ENCODE data around the gene DCXR. TPM values are rescaled to one million over a fixed set of nuclear protein-coding genes. Genes with fewer than 3 reads are reported as not detected.

Gene DCXR
- total and polyA plus RNA-seq, 10 of the 15 experiments (the other 5 are each of a cell fraction or from before 2014, with no cell fraction given) = 12.3 to 139 (median 88.9) TPM

- peak overlapping the region; percentile 78 for H3K9ac ChIP-seq (ENCODE audit: control insufficient read depth, insufficient read depth, low read length)
- H3K4me3 ChIP-seq = peak overlapping the region; percentile 81
- H3K36me3 ChIP-seq (ENCODE audit: control insufficient read depth in 2 of 2, insufficient read depth in 2 of 2, low read length in 1 of 2) = no peaks in the 10 kb centered on the region; a peak in 2 of 4 replicates
- ChIA-PET RAD21 (ENCODE audit: unreplicated experiment) (interaction anchor here (0.8 to 1.0 kb wide), 2 partner anchors 76 to 118 kb away, joined by 3 to 4 read pairs; no protein-coding TSS in a partner anchor), POLR2A (interaction anchor here (0.5 kb wide), 1 partner anchor 68 kb away, joined by 3 read pairs; no protein-coding TSS in a partner anchor), SMC1A (ENCODE audit: uncharacterized antibody, unreplicated experiment) (interaction anchor here (0.6 to 1.0 kb wide), 2 partner anchors 118 to 1784 kb away, joined by 3 read pairs; no protein-coding TSS in a partner anchor), CTCF (interaction anchor here (0.8 to 1.6 kb wide), 4 partner anchors 13 to 76 kb away, joined by 3 to 11 read pairs (median 4); partner anchors contain the start of genes FASN and LRRC45)
- intact Hi-C loops (cut with micrococcal nuclease; ENCODE audit: unreplicated experiment) (loop anchor here (5.0 kb wide), 1 partner anchor 61 kb away; the partner anchor contains the start of gene FASN), in situ Hi-C loops (cut with MboI) (loop anchor here (5.0 kb wide), 1 partner anchor 121 kb away; no protein-coding TSS in a partner anchor)
- no peak for FAIRE-seq
- no peaks in the 10 kb centered on the region for H3K9me3 ChIP-seq (replicated peaks; ENCODE audit: control insufficient read depth, insufficient read depth, low read length)
- H4K20me1 ChIP-seq (ENCODE audit: control insufficient read depth, insufficient read depth) = no peaks in the 10 kb centered on the region
- no peak overlapping the region for H3K27ac ChIP-seq (ENCODE audit: control insufficient read depth, insufficient read depth)
- ATAC-seq = no peak
- peaks cover 10% of the 10 kb centered on the region for H3K4me1 ChIP-seq (ENCODE audit: control insufficient read depth, insufficient read depth, low read length)
- peaks cover 5% of the 10 kb centered on the region for H3K79me2 ChIP-seq (ENCODE audit: control insufficient read depth, insufficient read depth, low read length)
- no peaks in the 10 kb centered on the region for H3K27me3 ChIP-seq (replicated peaks in 1 of 2; ENCODE audit: control insufficient read depth in 2 of 2, insufficient read depth in 2 of 2, low read length in 1 of 2)
- no peak overlapping the region for H2AFZ ChIP-seq (ENCODE audit: control insufficient read depth, low read depth, low read length)
- 79% methylated on average over 19 of the region's 20 CpGs for WGBS (ENCODE audit: insufficient coverage, insufficient replicate concordance, low lambda C conversion rate, missing lambda C conversion rate)
- no peak for DNase-seq (ENCODE audit: low read depth, low spot score)
- TF ChIP-seq POLR2A (IDR thresholded peaks at IDR 0.05; ENCODE audit: low read depth, low read length) = 0 out of 2 replicates have a peak, but pooled peaks have one; percentile 20
- TF ChIP-seq STAT3 (IDR thresholded peaks at IDR 0.05; ENCODE audit: low read depth, low read length) = no peak
- TF ChIP-seq CHD2 (IDR thresholded peaks at IDR 0.05; ENCODE audit: borderline replicate concordance, low read depth, low read length) = no peak
- no peak for TF ChIP-seq TBL1XR1 (IDR thresholded peaks at IDR 0.05; ENCODE audit: low read depth, low read length)
- TF ChIP-seq NR2C1 (IDR thresholded peaks at IDR 0.05) = no peak
- TF ChIP-seq LARP7 (IDR thresholded peaks at IDR 0.05) = no peak
- no peak for TF ChIP-seq NKRF (conservative IDR thresholded peaks at IDR 0.05)
- peak overlapping the region; percentile 89 for H3K4me2 ChIP-seq (ENCODE audit: control insufficient read depth, insufficient read depth)
- BruUV-seq (replicated peaks) = TSS peak; percentile 81
Measured at GRCh38 chr17:82035956-82036633, 1.4 kb downstream of the DCXR start.
